B cell (primary cell): Measurements from ENCODE around the gene IL4. TPM values are rescaled to one million over a fixed set of nuclear protein-coding genes. Genes with fewer than 3 reads are reported as not detected.

Source experiments
- ATAC-seq: fragments of 200-7000 bp; cut with Tn5 transposase; one replicate; pipeline ENCODE4 v1.10.0; 2021; ENCODE audit warnings: low read depth, mild to moderate bottlenecking, moderate number of reproducible peaks, moderate library complexity
- CTCF ChIA-PET: fragments of 350-600 bp; sonication (Branson Sonifier 250); formaldehyde crosslinking; loops from one replicate; lab custom pipeline; 2021; ENCODE audit warnings: antibody characterized with exemption, inconsistent platforms; lab: Charles Lee
- POLR2A ChIA-PET: fragments of 350-600 bp; sonication (Branson Sonifier 250); formaldehyde crosslinking; loops from one replicate; lab custom pipeline; 2021; ENCODE audit warnings: antibody characterized with exemption; lab: Charles Lee
- DNase-seq: peaks from one replicate; pipeline ENCODE4 v3.0.0; 2013
- H2AFZ ChIP-seq: 2 replicates; pipeline ENCODE4 v1.6.1; 2012; ENCODE audit warnings: mild to moderate bottlenecking, low read depth, low read length; ENCODE audit not compliant: insufficient read depth, poor library complexity, severe bottlenecking
- H3K27ac ChIP-seq, 2 donors: 1 replicate in 1 of 2; 2 replicates in 1 of 2; pipeline ENCODE4 v1.5.1; 2012 to 2013; ENCODE audit warnings: low read length in 2 of 2, mild to moderate bottlenecking in 2 of 2, moderate library complexity in 1 of 2
- H3K27me3 ChIP-seq, 4 experiments: fragments of 200-600 bp in 1 of 4; sonication (generic) in 1 of 4; replicated peaks in 1 of 4; 1 replicate in 2 of 4; 2 replicates in 2 of 4; pipeline versions ENCODE4 v1.6.1 to v1.7.0; 2013 to 2016; ENCODE audit warnings: low read length in 3 of 4, mild to moderate bottlenecking in 2 of 4, mixed read lengths in 1 of 4, moderate library complexity in 1 of 4; ENCODE audit not compliant: insufficient read depth in 4 of 4, control insufficient read depth in 3 of 4; ENCODE audit errors: control extremely low read depth in 1 of 4
- H3K36me3 ChIP-seq, 2 experiments: replicated peaks in 1 of 2; 1 replicate in 1 of 2; 2 replicates in 1 of 2; pipeline versions ENCODE4 v1.6.1 to v1.7.1; 2013; ENCODE audit warnings: low read length in 1 of 2; ENCODE audit not compliant: insufficient read depth in 2 of 2, control insufficient read depth in 1 of 2; ENCODE audit errors: control extremely low read depth in 1 of 2, extremely low read depth in 1 of 2
- H3K4me1 ChIP-seq, 2 donors: fragments of 200-600 bp in 1 of 2; sonication (generic) in 1 of 2; 1 replicate in 1 of 2; 2 replicates in 1 of 2; pipeline versions ENCODE4 v1.5.1 to v1.6.1; 2013 to 2017; ENCODE audit warnings: low read length in 2 of 2; ENCODE audit not compliant: control insufficient read depth in 2 of 2, insufficient read depth in 2 of 2
- H3K4me2 ChIP-seq: replicated peaks from 2 replicates; pipeline ENCODE3; 2012; ENCODE audit warnings: mild to moderate bottlenecking, low read depth, low read length; ENCODE audit not compliant: poor library complexity, severe bottlenecking
- H3K4me3 ChIP-seq, 5 experiments: fragments of 200-600 bp in 1 of 5; sonication (generic) in 1 of 5; 1 replicate in 3 of 5; 2 replicates in 2 of 5; pipeline versions ENCODE4 v1.5.1 to v1.7.0; 2011 to 2016; ENCODE audit warnings: low read length in 4 of 5, mild to moderate bottlenecking in 4 of 5, low read depth in 2 of 5, control low read depth in 1 of 5, moderate library complexity in 1 of 5; ENCODE audit not compliant: insufficient read depth in 1 of 5; ENCODE audit errors: control extremely low read depth in 1 of 5, extremely low read depth in 1 of 5
- H3K79me2 ChIP-seq: fragments of 200-600 bp; sonication (generic); one replicate; pipeline ENCODE4 v1.6.0; 2016; ENCODE audit warnings: low read length; ENCODE audit not compliant: control insufficient read depth, insufficient read depth
- H3K9ac ChIP-seq: fragments of 200-600 bp; sonication (generic); 2 replicates; pipeline ENCODE4 v1.6.1; 2017; ENCODE audit warnings: mild to moderate bottlenecking, low read length, moderate library complexity
- H3K9me3 ChIP-seq, 3 donors: one replicate each; pipeline versions ENCODE4 v1.6.1 to v1.7.1; 2013; ENCODE audit warnings: low read length in 2 of 3; ENCODE audit not compliant: control insufficient read depth in 2 of 3, insufficient read depth in 1 of 3; ENCODE audit errors: control extremely low read depth in 1 of 3
- H4K20me1 ChIP-seq: 2 replicates; pipeline ENCODE4 v1.6.0; 2012; ENCODE audit warnings: mild to moderate bottlenecking, low read length; ENCODE audit not compliant: insufficient read depth, control insufficient read depth, poor library complexity, severe bottlenecking
- H3K27ac Mint-ChIP-seq: one replicate; pipeline ENCODE4 v1.8.0; 2021; ENCODE audit warnings: mixed read lengths
- H3K27me3 Mint-ChIP-seq: one replicate; pipeline ENCODE4 v1.8.0; 2021; ENCODE audit warnings: mixed read lengths
- H3K4me1 Mint-ChIP-seq: one replicate; pipeline ENCODE4 v1.8.0; 2021; ENCODE audit warnings: mixed read lengths
- H3K4me3 Mint-ChIP-seq: one replicate; pipeline ENCODE4 v1.8.0; 2021; ENCODE audit warnings: mixed read lengths
- H3K9me3 Mint-ChIP-seq: one replicate; pipeline ENCODE4 v1.8.0; 2022; ENCODE audit warnings: mixed read lengths; ENCODE audit not compliant: insufficient read depth
- CTCF ChIP-seq: fragments of 200-600 bp; IDR thresholded peaks from one replicate; pipeline ENCODE4 v1.8.0; 2022; ENCODE audit warnings: antibody characterized with exemption, mild to moderate bottlenecking
- EZH2 ChIP-seq: IDR thresholded peaks from 2 replicates; pipeline ENCODE4 v1.6.1; 2012; ENCODE audit warnings: borderline replicate concordance, low read depth, mild to moderate bottlenecking, moderate library complexity, low read length; ENCODE audit not compliant: insufficient read depth, poor library complexity, severe bottlenecking
- WGBS: methylation state at CpG from one replicate; pipeline ENCODE4 v1.1.5; 2013; ENCODE audit warnings: missing lambda C conversion rate; ENCODE audit not compliant: insufficient coverage; 5-methylcytosine and 5-hydroxymethylcytosine counted together
- intact Hi-C: fragments of 100-400 bp; cut with micrococcal nuclease; formaldehyde crosslinking; loops from one replicate; pipeline ENCODE4 v1.10.0; 2022
- polyA plus RNA-seq: library from polyadenylated mRNA; depleted of rRNA; stranded (reverse); fragments of >200 nt; gene quantifications from 2 replicates; pipeline ENCODE4 v1.2.3, GENCODE V29; 2012
- total RNA-seq, 2 donors: library from RNA; stranded (reverse); fragments of 120-200 nt in 1 of 2; gene quantifications; 1 replicate in 1 of 2; 2 replicates in 1 of 2; pipeline versions ENCODE4 v1.2.3 to v1.2.4, GENCODE V29; 2013 to 2022

IL4 gene
- total and polyA plus RNA-seq, 2 donors (not counting 1 experiment from before 2014, with no cell fraction given), result not detected

GRCh38 chr5:132635873-132636272, 37.9 kb upstream of the IL4 start:
- no peaks in the 10 kb centered on the region for H3K4me1 Mint-ChIP-seq
- ATAC-seq (no peak), DNase-seq (no peak)
- no peaks in the 10 kb centered on the region for H3K27me3 Mint-ChIP-seq
- CTCF ChIA-PET, result no interaction called here
- no peak overlapping the region for H3K27ac Mint-ChIP-seq
- Histone ChIP-seq H2AFZ (no peak overlapping the region), H3K79me2 (no peaks in the 10 kb centered on the region), H3K4me3 (no peak overlapping the region), H3K4me1 (no peaks in the 10 kb centered on the region), H3K27me3 (no peaks in the 10 kb centered on the region), H4K20me1 (no peaks in the 10 kb centered on the region), H3K27ac (no peak overlapping the region), H3K4me2 (no peak overlapping the region), H3K36me3 (peaks cover 16 to 39% of the 10 kb centered on the region in 2 experiments), H3K9ac (no peak overlapping the region), H3K9me3 (no peaks in the 10 kb centered on the region)
- no peaks in the 10 kb centered on the region for H3K9me3 Mint-ChIP-seq
- intact Hi-C loops, result no loop called here
- H3K4me3 Mint-ChIP-seq, result no peak overlapping the region
- WGBS, result no CpG with 5 or more reads among the region's 4 CpGs
- TF ChIP-seq CTCF (no peak), EZH2 (no peak)
- POLR2A ChIA-PET, result no interaction called here

GRCh38 chr5:132637241-132637640, 36.5 kb upstream of the IL4 start:
- no peak overlapping the region for H2AFZ ChIP-seq
- Mint-ChIP-seq H3K27me3 (no peaks in the 10 kb centered on the region), H3K4me1 (no peaks in the 10 kb centered on the region), H3K4me3 (no peak overlapping the region), H3K27ac (no peak overlapping the region), H3K9me3 (no peaks in the 10 kb centered on the region)
- TF ChIP-seq CTCF, result no peak
- no peak for TF ChIP-seq EZH2
- ChIA-PET CTCF (no interaction called here), POLR2A (no interaction called here)
- ATAC-seq (no peak), DNase-seq (no peak)
- H3K9ac ChIP-seq, result no peak overlapping the region
- H3K4me1 ChIP-seq, result no peaks in the 10 kb centered on the region
- no peaks in the 10 kb centered on the region for H4K20me1 ChIP-seq
- H3K79me2 ChIP-seq, result no peaks in the 10 kb centered on the region
- H3K36me3 ChIP-seq, result peaks cover 16 to 53% of the 10 kb centered on the region in 2 experiments
- H3K4me3 ChIP-seq, result no peak overlapping the region
- H3K27me3 ChIP-seq, result no peaks in the 10 kb centered on the region
- no peaks in the 10 kb centered on the region for H3K9me3 ChIP-seq
- H3K4me2 ChIP-seq, result no peak overlapping the region
- intact Hi-C loops, result no loop called here
- 94% methylated on average over 3 of the region's 4 CpGs for WGBS
- no peak overlapping the region for H3K27ac ChIP-seq
